HepG2 (cell line): ENCODE results near the gene KRT2. TPM values are rescaled to one million over a fixed set of nuclear protein-coding genes. Genes with fewer than 3 reads are reported as not detected.

Experiments
- ATAC-seq: fragments of 200-7000 bp; cut with Tn5 transposase; 3 replicates; pipeline ENCODE4 v1.9.1; 2020; ENCODE audit warnings: mild to moderate bottlenecking, moderate library complexity
- BruUV-seq: library from RNA; stranded (reverse); fragments of 400-500 nt; replicated peaks from 2 replicates; lab custom pipeline; 2021; lab: Mats Ljungman, UMichigan
- CTCF ChIA-PET: fragments of 300-600 bp; formaldehyde crosslinking; extraction: SDS; loops from one replicate; lab custom pipeline; 2021; ENCODE audit warnings: low total read pairs, inconsistent platforms, low intra/inter-chr PET ratio; lab: Yijun Ruan, JAX
- POLR2A ChIA-PET: fragments of 350-600 bp; sonication (Branson Sonifier 250); formaldehyde crosslinking; loops from one replicate; lab custom pipeline; 2020; ENCODE audit warnings: antibody characterized with exemption, inconsistent platforms; lab: Yijun Ruan, JAX
- DNase-seq: peaks from one replicate; pipeline ENCODE4 v3.0.0-alpha.2; 2015; ENCODE audit warnings: low spot score
- FAIRE-seq: peaks from 3 replicates; lab custom pipeline; 2011; peaks lifted over from hg19 to GRCh38; lab: Jason Lieb, UNC
- H2AFZ ChIP-seq: one replicate; pipeline ENCODE4 v1.6.1; 2011; ENCODE audit warnings: low read length, inconsistent platforms
- H3K27ac ChIP-seq: fragments of 300-600 bp; 3 replicates; pipeline ENCODE4 v1.8.0; 2011; ENCODE audit warnings: mixed run types, mild to moderate bottlenecking, mixed read lengths, low read length, inconsistent platforms; ENCODE audit not compliant: insufficient read depth; ENCODE audit errors: extremely low read length
- H3K27me3 ChIP-seq, 2 experiments: fragments of 200-600 bp in 1 of 2; 2 replicates in 1 of 2; 3 replicates in 1 of 2; pipeline versions ENCODE4 v1.6.0 to v1.8.0; 2011; ENCODE audit warnings: low read length in 2 of 2, mild to moderate bottlenecking in 2 of 2, moderate library complexity in 2 of 2, inconsistent platforms in 1 of 2; ENCODE audit not compliant: insufficient read depth in 2 of 2, control insufficient read depth in 1 of 2
- H3K36me3 ChIP-seq, 2 experiments: fragments of 200-600 bp in 1 of 2; replicated peaks in 1 of 2; 2 replicates in 1 of 2; 3 replicates in 1 of 2; pipeline versions ENCODE4 v1.5.1 to v1.8.0; 2011; ENCODE audit warnings: low read length in 2 of 2, inconsistent platforms in 1 of 2; ENCODE audit not compliant: insufficient read depth in 2 of 2, control insufficient read depth in 1 of 2
- H3K4me1 ChIP-seq: 2 replicates; pipeline ENCODE4 v1.5.1; 2012; ENCODE audit warnings: low read length, inconsistent platforms; ENCODE audit not compliant: insufficient read depth
- H3K4me2 ChIP-seq: 2 replicates; pipeline ENCODE4 v1.6.0; 2011; ENCODE audit warnings: low read depth, low read length, inconsistent platforms
- H3K4me3 ChIP-seq, 3 experiments: fragments of 200-600 bp in 1 of 3; sonication (generic), shearing (Covaris generic) in 1 of 3; replicated peaks in 1 of 3; 2 replicates each; pipeline ENCODE4 v1.5.1; 2011 to 2016; ENCODE audit warnings: low read length in 3 of 3, inconsistent platforms in 2 of 3, low read depth in 2 of 3, mild to moderate bottlenecking in 2 of 3, control low read depth in 1 of 3, mixed read lengths in 1 of 3; ENCODE audit not compliant: insufficient read depth in 1 of 3
- H3K79me2 ChIP-seq: one replicate; pipeline ENCODE4 v1.6.1; 2011; ENCODE audit warnings: low read length, inconsistent platforms; ENCODE audit not compliant: insufficient read depth
- H3K9ac ChIP-seq: 2 replicates; pipeline ENCODE4 v1.6.0; 2011; ENCODE audit warnings: mild to moderate bottlenecking, low read depth, low read length, inconsistent platforms; ENCODE audit not compliant: insufficient read depth
- H3K9me3 ChIP-seq: 2 replicates; pipeline ENCODE4 v1.5.1; 2012; ENCODE audit warnings: mild to moderate bottlenecking, low read length
- H4K20me1 ChIP-seq: 2 replicates; pipeline ENCODE4 v1.6.0; 2011; ENCODE audit warnings: inconsistent platforms, mild to moderate bottlenecking, low read length, moderate library complexity; ENCODE audit not compliant: insufficient read depth
- AHR ChIP-seq: IDR thresholded peaks from 2 replicates; pipeline ENCODE4 v1.6.1; 2018; ENCODE audit warnings: missing genetic modification reagents, missing compliant biosample characterization
- GABPB1 ChIP-seq: IDR thresholded peaks from 2 replicates; pipeline ENCODE4 v1.6.1; 2016; ENCODE audit warnings: mild to moderate bottlenecking, missing genetic modification reagents, moderate library complexity, missing compliant biosample characterization
- HNRNPLL ChIP-seq: fragments of 200-400 bp; formaldehyde crosslinking; IDR thresholded peaks from 2 replicates; pipeline ENCODE4 v1.6.1; 2017; ENCODE audit warnings: mild to moderate bottlenecking, low read depth, low read length; ENCODE audit not compliant: poor library complexity, severe bottlenecking
- ZFP82 ChIP-seq: sonication (generic); formaldehyde crosslinking; IDR thresholded peaks from 2 replicates; pipeline ENCODE4 v1.5.1; 2020; ENCODE audit warnings: mild to moderate bottlenecking, missing genetic modification reagents, borderline replicate concordance
- WGBS: methylation state at CpG from one replicate; pipeline ENCODE4 v1.1.6; 2017; ENCODE audit warnings: low lambda C conversion rate; 5-methylcytosine and 5-hydroxymethylcytosine counted together
- in situ Hi-C: cut with HindIII; loops from 2 replicates; pipeline ENCODE4 v1.10.0; 2017; ENCODE audit warnings: low pct_unique_long_range_greater_than_20kb; ENCODE audit not compliant: extremely low pct_ligation_motif_present
- intact Hi-C: fragments of 100-400 bp; cut with micrococcal nuclease; formaldehyde crosslinking; loops from one replicate; pipeline ENCODE4 v1.10.0; 2022; ENCODE audit not compliant: unreplicated experiment
- polyA plus RNA-seq, 8 experiments: library from polyadenylated mRNA; depleted of rRNA in 3 of 8; stranded (reverse) in 7 of 8; unstranded in 1 of 8; fragments of >200 nt; fragmentation: Illumina TruSeq in 4 of 8; extraction: Trizol in 4 of 8; gene quantifications; 2 replicates each; pipeline versions ENCODE4 v1.2.1 to v1.2.3, GENCODE V29; 2011 to 2016; ENCODE audit warnings: low read depth in 4 of 8, missing spikeins in 1 of 8, mixed read lengths in 1 of 8; ENCODE audit not compliant: insufficient read depth in 1 of 8
- total RNA-seq, 5 experiments: library from RNA; depleted of rRNA; stranded (reverse); fragments of >200 nt; fragmentation: Illumina TruSeq; extraction: Trizol; gene quantifications; 2 replicates each; pipeline ENCODE4 v1.2.3, GENCODE V29; 2016; ENCODE audit warnings: low read depth in 1 of 5

The KRT2 gene
- total and polyA plus RNA-seq, 2 of the 13 experiments (the other 11 are each of a cell fraction or from before 2014, with no cell fraction given), result not detected

DNA sequence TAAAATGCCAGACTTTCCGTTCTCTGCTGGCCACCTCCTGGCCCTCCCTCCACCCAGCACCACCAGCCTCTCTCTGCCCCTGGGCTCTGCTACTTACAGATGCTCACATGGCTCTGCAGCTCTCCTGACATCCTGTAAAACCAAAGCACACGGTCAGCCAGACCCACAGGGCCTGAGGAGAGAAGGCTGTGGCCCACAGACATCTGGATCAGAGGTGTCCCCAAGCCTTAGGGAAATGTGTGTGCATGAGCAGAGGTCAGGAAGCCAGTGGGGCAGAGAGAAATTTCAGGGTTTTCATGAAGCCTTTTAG lies 39.8 kb upstream of the KRT2 start:
- BruUV-seq, result no TSS peak
- Histone ChIP-seq H3K79me2 (no peaks in the 10 kb centered on the region), H3K4me1 (no peaks in the 10 kb centered on the region), H4K20me1 (no peaks in the 10 kb centered on the region), H3K36me3 (no peaks in the 10 kb centered on the region), H3K4me3 (no peak overlapping the region), H2AFZ (no peak overlapping the region), H3K4me2 (no peak overlapping the region), H3K9me3 (no peaks in the 10 kb centered on the region), H3K9ac (no peak overlapping the region), H3K27ac (no peak overlapping the region), H3K27me3 (peaks cover 6 to 48% of the 10 kb centered on the region in 2 experiments; a peak in 3 of 5 replicates)
- ATAC-seq (no peak), FAIRE-seq (no peak), DNase-seq (no peak)
- CTCF ChIA-PET, result interaction anchor here (0.7 to 1.0 kb wide), 2 partner anchors 179 to 289 kb away, joined by 3 to 5 read pairs; no protein-coding TSS in a partner anchor
- no peak for TF ChIP-seq AHR (CRISPR knock-in tag)
- POLR2A ChIA-PET, result no interaction called here
- WGBS, result 26% methylated on average over 2 of the region's 2 CpGs
- in situ Hi-C loops (loop anchor here (25.0 kb wide), 1 partner anchor 296 kb away; no protein-coding TSS in a partner anchor), intact Hi-C loops (no loop called here)

DNA sequence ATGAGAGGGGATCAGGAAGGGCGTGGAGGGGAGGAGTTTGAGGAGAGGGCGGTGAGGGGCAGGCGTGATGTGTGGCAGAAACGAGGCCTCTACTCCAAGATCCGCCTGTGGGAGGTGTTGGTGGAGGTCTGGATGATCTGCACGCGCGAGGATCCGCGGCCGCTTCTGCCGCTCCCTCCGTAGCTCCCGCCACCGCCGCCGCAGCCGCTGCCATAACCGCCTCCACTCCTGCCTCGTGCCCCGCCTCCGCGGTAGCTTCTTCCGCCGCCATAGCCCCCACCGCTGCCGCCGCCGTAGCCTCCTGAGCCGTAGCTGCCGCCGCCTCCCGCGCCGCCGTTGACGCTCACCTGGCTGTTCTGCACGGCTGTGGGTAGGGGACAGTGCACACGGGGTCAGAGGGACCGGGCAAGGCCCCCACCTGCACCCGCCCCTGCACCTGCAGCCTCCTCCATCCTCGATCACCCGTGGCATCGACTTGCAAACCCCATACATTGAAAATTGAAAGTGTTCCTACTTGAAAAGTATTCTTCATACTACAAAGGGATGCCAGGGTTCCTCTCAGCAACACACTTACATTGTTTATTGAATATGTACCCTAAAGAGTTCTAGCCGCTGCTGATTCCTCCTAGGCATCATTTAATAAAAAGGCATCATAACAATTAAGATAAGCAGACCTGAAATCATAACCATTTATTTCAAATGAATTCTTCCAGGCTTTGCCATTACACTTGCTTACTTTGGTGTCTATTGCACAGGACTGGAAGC lies 39.2 kb upstream of the KRT2 start:
- TF ChIP-seq GABPB1 (CRISPR knock-in tag) (peak; percentile 23; the same call in 1 of the 2 replicates), ZFP82 (CRISPR knock-in tag) (no peak), HNRNPLL (peak; percentile 82)
- Histone ChIP-seq H4K20me1 (no peaks in the 10 kb centered on the region), H3K4me2 (no peak overlapping the region; the same call in 1 of the 2 replicates), H3K79me2 (no peaks in the 10 kb centered on the region), H3K4me3 (no peak overlapping the region), H3K36me3 (no peaks in the 10 kb centered on the region), H3K27me3 (peaks cover 6 to 53% of the 10 kb centered on the region in 2 experiments; a peak in 3 of 5 replicates), H3K9ac (no peak overlapping the region), H3K9me3 (no peaks in the 10 kb centered on the region), H3K4me1 (no peaks in the 10 kb centered on the region), H3K27ac (no peak overlapping the region), H2AFZ (no peak overlapping the region)
- POLR2A ChIA-PET, result no interaction called here
- no TSS peak for BruUV-seq
- ATAC-seq (no peak), DNase-seq (no peak), FAIRE-seq (no peak)
- CTCF ChIA-PET, result interaction anchor here (0.7 to 1.0 kb wide), 2 partner anchors 180 to 290 kb away, joined by 3 to 5 read pairs; no protein-coding TSS in a partner anchor
- in situ Hi-C loops (loop anchor here (25.0 kb wide), 1 partner anchor 296 kb away; no protein-coding TSS in a partner anchor), intact Hi-C loops (no loop called here)
- 20% methylated on average over 7 of the region's 45 CpGs for WGBS
